IMR-90 (cell line): ENCODE results near the gene AMT. TPM values are rescaled to one million over a fixed set of nuclear protein-coding genes. Genes with fewer than 3 reads are reported as not detected.

Experiments
- ATAC-seq: fragments of 200-7000 bp; cut with Tn5 transposase; 2 replicates; pipeline ENCODE4 v1.9.1; 2020; ENCODE audit warnings: low read depth, mild to moderate bottlenecking, moderate library complexity
- BruUV-seq: library from RNA; stranded (reverse); fragments of 400-500 nt; replicated peaks from 2 replicates; lab custom pipeline; 2021; lab: Mats Ljungman, UMichigan
- CTCF ChIA-PET: fragments of 300-600 bp; formaldehyde crosslinking; extraction: SDS; loops from one replicate; lab custom pipeline; 2021; ENCODE audit warnings: antibody characterized with exemption; lab: Yijun Ruan, JAX
- POLR2A ChIA-PET: fragments of 300-600 bp; sonication (Branson Sonifier 250); formaldehyde crosslinking; loops from one replicate; lab custom pipeline; 2022; ENCODE audit warnings: antibody characterized with exemption; ENCODE audit not compliant: unreplicated experiment; lab: Charles Lee
- DNase-seq: peaks from one replicate; pipeline ENCODE4 v3.0.0; 2013
- H2AFZ ChIP-seq: replicated peaks from 2 replicates; pipeline ENCODE3; 2013; ENCODE audit warnings: low read length, mild to moderate bottlenecking; ENCODE audit not compliant: poor library complexity
- H2AK5ac ChIP-seq: 2 replicates; pipeline ENCODE4 v1.6.1; 2013; ENCODE audit warnings: low read depth, low read length, inconsistent platforms
- H2AK9ac ChIP-seq: replicated peaks from 2 replicates; pipeline ENCODE3; 2013; ENCODE audit warnings: mild to moderate bottlenecking, low read depth, low read length, moderate library complexity; ENCODE audit not compliant: poor library complexity
- H2BK120ac ChIP-seq: 2 replicates; pipeline ENCODE4 v1.6.1; 2013; ENCODE audit warnings: low read depth, low read length, inconsistent platforms
- H2BK15ac ChIP-seq: 3 replicates; pipeline ENCODE4 v1.6.1; 2013; ENCODE audit warnings: low read depth, low read length, inconsistent platforms
- H2BK20ac ChIP-seq: 2 replicates; pipeline ENCODE4 v1.6.1; 2013; ENCODE audit warnings: low read depth, mild to moderate bottlenecking, inconsistent platforms, low read length, moderate library complexity
- H2BK5ac ChIP-seq: 2 replicates; pipeline ENCODE4 v1.6.1; 2013; ENCODE audit warnings: mild to moderate bottlenecking, low read depth, low read length, inconsistent platforms; ENCODE audit not compliant: poor library complexity, severe bottlenecking
- H3K14ac ChIP-seq: replicated peaks from 2 replicates; pipeline ENCODE4 v1.6.1; 2013; ENCODE audit warnings: low read depth, low read length, inconsistent platforms
- H3K18ac ChIP-seq: 2 replicates; pipeline ENCODE4 v1.6.1; 2013; ENCODE audit warnings: low read depth, low read length, control low read depth
- H3K23ac ChIP-seq: 2 replicates; pipeline ENCODE4 v1.6.1; 2013; ENCODE audit warnings: low read depth, low read length, inconsistent platforms
- H3K27ac ChIP-seq: 2 replicates; pipeline ENCODE4 v1.5.1; 2013; ENCODE audit warnings: mild to moderate bottlenecking, control low read depth, low read length; ENCODE audit not compliant: insufficient read depth
- H3K27me3 ChIP-seq: 2 replicates; pipeline ENCODE4 v1.6.1; 2013; ENCODE audit warnings: low read length; ENCODE audit not compliant: control insufficient read depth, insufficient read depth
- H3K36me3 ChIP-seq: 2 replicates; pipeline ENCODE4 v1.6.1; 2013; ENCODE audit warnings: low read length, mixed read lengths; ENCODE audit not compliant: control insufficient read depth, insufficient read depth
- H3K4ac ChIP-seq: 2 replicates; pipeline ENCODE4 v1.6.1; 2013; ENCODE audit warnings: low read depth, low read length, inconsistent platforms
- H3K4me1 ChIP-seq: 2 replicates; pipeline ENCODE4 v1.6.1; 2013; ENCODE audit warnings: low read length, mixed read lengths; ENCODE audit not compliant: control insufficient read depth, insufficient read depth
- H3K4me2 ChIP-seq: 2 replicates; pipeline ENCODE4 v1.6.1; 2013; ENCODE audit warnings: low read depth, mild to moderate bottlenecking, control low read depth, low read length, moderate library complexity
- H3K4me3 ChIP-seq: 2 replicates; pipeline ENCODE4 v1.5.1; 2013; ENCODE audit warnings: low read depth, mild to moderate bottlenecking, control low read depth, low read length, moderate library complexity; ENCODE audit not compliant: insufficient read depth
- H3K56ac ChIP-seq: 2 replicates; pipeline ENCODE4 v1.6.1; 2013; ENCODE audit warnings: low read length, inconsistent platforms; ENCODE audit not compliant: insufficient read depth; ENCODE audit errors: extremely low read depth
- H3K79me1 ChIP-seq, 2 experiments: 2 replicates each; pipeline ENCODE4 v1.6.1; 2013; ENCODE audit warnings: low read length in 2 of 2, inconsistent platforms in 1 of 2, low read depth in 1 of 2
- H3K9ac ChIP-seq: 2 replicates; pipeline ENCODE4 v1.6.1; 2013; ENCODE audit warnings: low read depth, low read length, control low read depth
- H3K9me1 ChIP-seq: 2 replicates; pipeline ENCODE4 v1.6.1; 2013; ENCODE audit warnings: low read length, inconsistent platforms; ENCODE audit not compliant: insufficient read depth
- H3K9me3 ChIP-seq: 2 replicates; pipeline ENCODE4 v1.6.1; 2013; ENCODE audit warnings: low read length; ENCODE audit not compliant: control insufficient read depth, insufficient read depth
- H4K20me1 ChIP-seq: 2 replicates; pipeline ENCODE4 v1.6.1; 2013; ENCODE audit warnings: low read length, inconsistent platforms; ENCODE audit not compliant: insufficient read depth
- H4K5ac ChIP-seq: 2 replicates; pipeline ENCODE4 v1.6.1; 2013; ENCODE audit warnings: mild to moderate bottlenecking, low read depth, low read length, control low read depth
- H4K8ac ChIP-seq, 2 experiments: 2 replicates each; pipeline ENCODE4 v1.6.1; 2013; ENCODE audit warnings: low read depth in 2 of 2, low read length in 2 of 2, control low read depth in 1 of 2, inconsistent platforms in 1 of 2
- H4K91ac ChIP-seq: 2 replicates; pipeline ENCODE4 v1.6.1; 2013; ENCODE audit warnings: low read depth, low read length, inconsistent platforms; ENCODE audit not compliant: insufficient read depth
- BHLHE40 ChIP-seq: fragments of 150-350 bp; IDR thresholded peaks from 2 replicates; pipeline ENCODE4 v1.6.1; 2016; ENCODE audit warnings: mild to moderate bottlenecking, low read depth, low read length
- CHD1 ChIP-seq: IDR thresholded peaks from 2 replicates; pipeline ENCODE4 v1.6.1; 2012; ENCODE audit warnings: low read depth, low read length, improper control_type of control experiment
- FOS ChIP-seq: fragments of 150-350 bp; IDR thresholded peaks from 2 replicates; pipeline ENCODE4 v1.6.1; 2016; ENCODE audit warnings: low read depth, low read length
- MAFK ChIP-seq: IDR thresholded peaks from 2 replicates; pipeline ENCODE4 v1.6.1; 2012; ENCODE audit warnings: low read depth, low read length, improper control_type of control experiment
- MAZ ChIP-seq: IDR thresholded peaks from 2 replicates; pipeline ENCODE4 v1.6.1; 2012; ENCODE audit warnings: low read depth, mild to moderate bottlenecking, low read length, improper control_type of control experiment, moderate library complexity, borderline replicate concordance
- NFE2L2 ChIP-seq: fragments of 150-350 bp; IDR thresholded peaks from 2 replicates; pipeline ENCODE4 v1.6.1; 2016; ENCODE audit warnings: low read depth, mild to moderate bottlenecking, low read length
- POLR2A ChIP-seq: IDR thresholded peaks from 2 replicates; pipeline ENCODE4 v1.6.1; 2012; ENCODE audit warnings: mild to moderate bottlenecking, low read depth, low read length
- SMC3 ChIP-seq: fragments of 150-350 bp; IDR thresholded peaks from 2 replicates; pipeline ENCODE4 v1.6.1; 2016; ENCODE audit warnings: low read depth, mild to moderate bottlenecking, antibody characterized with exemption, low read length, moderate library complexity
- USF2 ChIP-seq: fragments of 150-350 bp; IDR thresholded peaks from 2 replicates; pipeline ENCODE4 v1.6.1; 2017; ENCODE audit warnings: mild to moderate bottlenecking, antibody characterized with exemption, low read length, low read depth
- WGBS, 2 experiments: methylation state at CpG; one replicate each; pipeline versions ENCODE4 v1.1.5 to v1.1.7; 2013; ENCODE audit warnings: missing lambda C conversion rate in 2 of 2; ENCODE audit not compliant: insufficient read length in 1 of 2; ENCODE audit errors: extremely low coverage in 2 of 2; 5-methylcytosine and 5-hydroxymethylcytosine counted together
- dilution Hi-C: fragments of 300-500 bp; cut with HindIII; formaldehyde crosslinking; loops from one replicate; pipeline ENCODE4 v1.14.3; 2018; ENCODE audit warnings: low sequenced_read_pairs; ENCODE audit not compliant: unreplicated experiment
- in situ Hi-C: fragments of 300-500 bp; cut with MboI; formaldehyde crosslinking; loops from 3 replicates; pipeline ENCODE4 v1.14.3; 2019; ENCODE audit warnings: low sequenced_read_pairs, inconsistent platforms, mixed read lengths
- intact Hi-C: fragments of 100-400 bp; cut with micrococcal nuclease; formaldehyde crosslinking; loops from 2 replicates; pipeline ENCODE4 v1.10.0; 2022
- polyA plus RNA-seq, 3 experiments: library from polyadenylated mRNA; depleted of rRNA; stranded (reverse); fragments of >200 nt; gene quantifications; 2 replicates each; pipeline ENCODE4 v1.2.3, GENCODE V29; 2012; ENCODE audit warnings: low replicate concordance in 1 of 3
- total RNA-seq: library from RNA; depleted of rRNA; stranded (reverse); fragments of >200 nt; gene quantifications from 2 replicates; pipeline ENCODE4 v1.2.3, GENCODE V29; 2012

The AMT gene
- total and polyA plus RNA-seq, 2 of the 4 experiments (the other 2 are of a cell fraction): 0.36 to 5.5 TPM

GRCh38 chr3:49401766-49402165, 20.5 kb downstream of the AMT start:
- Histone ChIP-seq H3K9me1 (peaks cover 14% of the 10 kb centered on the region), H4K20me1 (peaks cover 97% of the 10 kb centered on the region)

More at GRCh38 chr3:49401766-49402165, 20.5 kb downstream of the AMT start:
- Histone ChIP-seq H4K8ac (no peak overlapping the region), H3K4ac (no peak overlapping the region), H3K27me3 (no peaks in the 10 kb centered on the region), H2BK20ac (no peak overlapping the region), H2BK5ac (no peak overlapping the region), H2BK120ac (no peak overlapping the region), H2BK15ac (no peak overlapping the region), H4K5ac (no peak overlapping the region), H3K14ac (no peak overlapping the region), H3K18ac (no peak overlapping the region), H4K91ac (no peak overlapping the region), H3K56ac (no peak overlapping the region), H3K4me2 (no peak overlapping the region), H3K4me3 (no peak overlapping the region), H3K36me3 (peaks cover 13% of the 10 kb centered on the region), H3K4me1 (peaks cover 3% of the 10 kb centered on the region), H3K9ac (no peak overlapping the region), H3K9me3 (no peaks in the 10 kb centered on the region), H3K79me1 (peaks cover 0 to 32% of the 10 kb centered on the region in 2 experiments; a peak in 2 of 4 replicates), H2AK5ac (no peak overlapping the region), H2AFZ (no peak overlapping the region), H3K27ac (no peak overlapping the region), H3K23ac (no peak overlapping the region), H2AK9ac (no peak overlapping the region)
- TF ChIP-seq USF2 (no peak), FOS (no peak), SMC3 (no peak), NFE2L2 (no peak), BHLHE40 (no peak), POLR2A (no peak), MAZ (no peak), MAFK (no peak), CHD1 (no peak)
- dilution Hi-C loops (no loop called here), intact Hi-C loops (no loop called here), in situ Hi-C loops (no loop called here)
- BruUV-seq: no TSS peak
- ATAC-seq: no peak
- no CpG with 5 or more reads among the region's 2 CpGs for WGBS, 2 experiments
- DNase-seq: no peak
- CTCF ChIA-PET: interaction anchor here (0.6 kb wide), 1 partner anchor 38 kb away, joined by 3 read pairs; no protein-coding TSS in a partner anchor
- POLR2A ChIA-PET: interaction anchor here (0.7 kb wide), 1 partner anchor 10 kb away, joined by 6 read pairs; the partner anchor contains the start of gene RHOA
